Colonic mucosa (tissue), 4 donors: ENCODE measurements around the gene PCYOX1L. TPM values are rescaled to one million over a fixed set of nuclear protein-coding genes. Genes with fewer than 3 reads are reported as not detected.

Experiments used
- DNase-seq: peaks from one replicate; pipeline ENCODE4 v3.0.0-alpha.2; 2020
- H3K27ac ChIP-seq: fragments of 200-600 bp; one replicate; pipeline ENCODE4 v1.8.0; 2021
- H3K27me3 ChIP-seq: fragments of 200-600 bp; one replicate; pipeline ENCODE4 v1.8.0; 2021
- H3K36me3 ChIP-seq: fragments of 200-600 bp; one replicate; pipeline ENCODE4 v1.8.0; 2021
- H3K4me1 ChIP-seq: fragments of 200-600 bp; one replicate; pipeline ENCODE4 v1.8.0; 2021; ENCODE audit warnings: mild to moderate bottlenecking
- H3K4me3 ChIP-seq: fragments of 200-600 bp; one replicate; pipeline ENCODE4 v1.8.0; 2021
- H3K9ac ChIP-seq, 2 donors: one replicate each; pipeline ENCODE4 v1.7.0; 2013; ENCODE audit warnings: control low read depth in 2 of 2, low read depth in 2 of 2, low read length in 2 of 2
- H3K9me3 ChIP-seq: fragments of 200-600 bp; one replicate; pipeline ENCODE4 v1.8.0; 2021
- intact Hi-C: fragments of 100-400 bp; cut with DNase I; formaldehyde crosslinking; loops from one replicate; pipeline ENCODE4 v1.14.1; 2022
- total RNA-seq, 2 donors: library from RNA; stranded (reverse); fragmentation: NEBNext Ultra II Directional in 1 of 2; extraction: Animal tissue kit (Norgen Biotek cat#: 25700) in 1 of 2; gene quantifications; one replicate each; pipeline ENCODE4 v1.2.1, GENCODE V29; 2021
- TF ChIP-seq, protein P1 (sequence below): fragments of 200-600 bp; IDR thresholded peaks from one replicate; pipeline ENCODE4 v1.8.0; 2022; ENCODE audit warnings: antibody characterized with exemption, mild to moderate bottlenecking
- donor health status: healthy.
- donor health status: DM: no; HTN: no; CAD: no.
- donor health status: DM: no; HTN: no; CAD: no.

PCYOX1L gene
- total RNA-seq, 2 donors from 2014 or later: 4.0 to 10.1 TPM

DNA sequence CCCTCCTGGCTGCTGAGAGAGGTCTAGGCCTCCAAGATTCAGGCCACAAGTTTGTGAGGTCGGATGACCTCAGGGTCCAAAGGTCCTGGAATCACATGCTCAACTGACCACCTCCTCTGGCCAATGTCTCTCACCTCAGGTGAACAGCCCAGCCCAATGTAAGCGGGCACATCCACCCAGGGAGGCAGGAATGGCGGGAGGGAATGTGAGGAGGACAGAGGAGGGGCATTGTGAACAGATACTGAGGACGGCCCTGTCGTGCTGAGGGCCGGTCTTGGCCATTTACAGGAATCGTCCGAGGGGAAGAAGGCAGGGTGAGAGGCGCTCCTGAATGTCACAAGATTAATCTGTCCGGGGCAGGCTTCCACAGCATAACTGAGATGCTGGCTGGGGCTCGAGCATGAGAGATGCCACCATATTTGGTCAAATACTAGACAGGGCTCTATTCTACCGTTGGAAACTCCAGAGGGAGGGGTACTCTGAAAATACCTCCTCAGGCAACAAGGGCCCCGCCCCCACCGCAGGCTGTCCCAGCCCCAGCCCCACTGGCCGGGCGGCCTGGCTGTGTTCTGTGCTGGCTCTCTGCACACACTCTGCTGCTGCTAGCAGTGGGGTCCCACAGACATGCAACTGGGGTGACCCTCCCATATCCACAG lies 22.7 kb downstream of the PCYOX1L start:
- H3K36me3 ChIP-seq: no peaks in the 10 kb centered on the region
- H3K9me3 ChIP-seq: no peaks in the 10 kb centered on the region
- H3K9ac ChIP-seq: no peak overlapping the region
- TF ChIP-seq, protein P1, sequence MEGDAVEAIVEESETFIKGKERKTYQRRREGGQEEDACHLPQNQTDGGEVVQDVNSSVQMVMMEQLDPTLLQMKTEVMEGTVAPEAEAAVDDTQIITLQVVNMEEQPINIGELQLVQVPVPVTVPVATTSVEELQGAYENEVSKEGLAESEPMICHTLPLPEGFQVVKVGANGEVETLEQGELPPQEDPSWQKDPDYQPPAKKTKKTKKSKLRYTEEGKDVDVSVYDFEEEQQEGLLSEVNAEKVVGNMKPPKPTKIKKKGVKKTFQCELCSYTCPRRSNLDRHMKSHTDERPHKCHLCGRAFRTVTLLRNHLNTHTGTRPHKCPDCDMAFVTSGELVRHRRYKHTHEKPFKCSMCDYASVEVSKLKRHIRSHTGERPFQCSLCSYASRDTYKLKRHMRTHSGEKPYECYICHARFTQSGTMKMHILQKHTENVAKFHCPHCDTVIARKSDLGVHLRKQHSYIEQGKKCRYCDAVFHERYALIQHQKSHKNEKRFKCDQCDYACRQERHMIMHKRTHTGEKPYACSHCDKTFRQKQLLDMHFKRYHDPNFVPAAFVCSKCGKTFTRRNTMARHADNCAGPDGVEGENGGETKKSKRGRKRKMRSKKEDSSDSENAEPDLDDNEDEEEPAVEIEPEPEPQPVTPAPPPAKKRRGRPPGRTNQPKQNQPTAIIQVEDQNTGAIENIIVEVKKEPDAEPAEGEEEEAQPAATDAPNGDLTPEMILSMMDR: no peak
- H3K27me3 ChIP-seq: no peaks in the 10 kb centered on the region
- intact Hi-C loops: loop anchor here (5.0 kb wide), 1 partner anchor 237 kb away; no protein-coding TSS in a partner anchor
- no peaks in the 10 kb centered on the region for H3K4me1 ChIP-seq
- no peak for DNase-seq
- no peak overlapping the region for H3K4me3 ChIP-seq
- H3K27ac ChIP-seq: peak overlapping the region; percentile 41

GRCh38 chr5:149381261-149381985 lies 23.6 kb downstream of the PCYOX1L start:
- H3K9me3 ChIP-seq: no peaks in the 10 kb centered on the region
- peak overlapping the region; percentile 41 for H3K27ac ChIP-seq
- no peaks in the 10 kb centered on the region for H3K27me3 ChIP-seq
- no peak for DNase-seq
- intact Hi-C loops: loop anchor here (5.0 kb wide), 1 partner anchor 236 kb away; no protein-coding TSS in a partner anchor
- H3K36me3 ChIP-seq: no peaks in the 10 kb centered on the region
- H3K9ac ChIP-seq: peak overlapping the region; percentile 15 to 36
- no peaks in the 10 kb centered on the region for H3K4me1 ChIP-seq
- no peak overlapping the region for H3K4me3 ChIP-seq
- TF ChIP-seq, protein P1: no peak

- intact Hi-C loops: loop anchor here (2.0 to 5.0 kb wide), 3 partner anchors 49 to 235 kb away; no protein-coding TSS in a partner anchor
- Histone ChIP-seq H3K4me1 (no peaks in the 10 kb centered on the region), H3K36me3 (no peaks in the 10 kb centered on the region), H3K27me3 (no peaks in the 10 kb centered on the region), H3K9ac (peak overlapping the region; percentile 15 to 36), H3K27ac (peak overlapping the region; percentile 41), H3K4me3 (no peak overlapping the region), H3K9me3 (no peaks in the 10 kb centered on the region)
- TF ChIP-seq, protein P1: peak; percentile 83
- DNase-seq: peak; percentile 81
Measured at GRCh38 chr5:149381986-149382338, 24.1 kb downstream of the PCYOX1L start.

DNA sequence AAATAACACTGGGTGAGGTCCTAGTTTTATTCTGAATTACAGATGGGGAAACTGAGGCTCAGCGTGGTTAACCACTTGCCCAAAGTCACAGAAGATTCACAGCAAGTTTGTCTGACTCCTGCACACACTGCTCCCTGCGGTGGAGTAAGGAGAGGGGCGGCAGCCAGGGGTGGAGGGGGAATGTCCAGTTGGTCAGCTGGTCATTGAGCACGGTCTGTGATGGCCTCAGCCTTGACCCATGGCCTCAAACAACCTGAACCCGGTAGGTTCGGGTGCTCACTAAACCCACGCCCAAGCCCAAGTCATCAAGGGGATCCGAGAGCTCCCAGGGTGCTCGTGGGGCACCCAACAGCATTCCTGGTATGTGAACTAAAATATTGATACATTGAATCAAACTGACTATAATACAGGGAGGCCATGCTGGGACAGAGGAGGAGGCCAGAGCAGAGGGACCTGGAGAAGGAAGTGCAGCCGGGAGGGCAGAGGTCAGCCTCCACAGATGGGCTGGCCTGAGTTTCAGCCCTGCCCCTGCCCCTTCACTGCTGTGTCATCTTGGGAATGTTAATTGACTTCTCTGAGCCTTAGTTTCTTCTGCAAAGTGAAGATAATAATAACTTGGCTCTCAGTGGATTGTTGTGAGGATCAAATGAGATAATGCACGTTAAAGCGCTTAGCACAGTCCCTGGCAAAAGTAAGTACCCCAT lies 24.8 kb downstream of the PCYOX1L start:
- Histone ChIP-seq H3K27ac (peak overlapping the region; percentile 41), H3K4me1 (no peaks in the 10 kb centered on the region), H3K36me3 (no peaks in the 10 kb centered on the region), H3K9ac (peak overlapping the region; percentile 36 to 56), H3K4me3 (no peak overlapping the region), H3K27me3 (no peaks in the 10 kb centered on the region), H3K9me3 (no peaks in the 10 kb centered on the region)
- TF ChIP-seq, protein P1: no peak
- DNase-seq: no peak
- intact Hi-C loops: loop anchor here (2.0 to 5.0 kb wide), 3 partner anchors 48 to 235 kb away; no protein-coding TSS in a partner anchor

GRCh38 chr5:149383399-149383798 lies 25.6 kb downstream of the PCYOX1L start:
- Histone ChIP-seq H3K27ac (peak overlapping the region; percentile 41), H3K27me3 (no peaks in the 10 kb centered on the region), H3K9me3 (no peaks in the 10 kb centered on the region), H3K4me3 (no peak overlapping the region), H3K4me1 (no peaks in the 10 kb centered on the region), H3K9ac (peak overlapping the region in 1 of 2 donors; percentile 56), H3K36me3 (no peaks in the 10 kb centered on the region)
- intact Hi-C loops: loop anchor here (2.0 to 5.0 kb wide), 3 partner anchors 47 to 234 kb away; no protein-coding TSS in a partner anchor
- TF ChIP-seq, protein P1: no peak
- DNase-seq: no peak
